Measurements from ENCODE around the gene NTM.

GRCh38 chr11:131549099-131549498 is 178.7 kb downstream of the NTM start:
- no peak for TF ChIP-seq POLR2A (IDR thresholded peaks at IDR 0.05)
- TF ChIP-seq POLR2AphosphoS5 (IDR thresholded peaks at IDR 0.05) = no peak
